Measurements from ENCODE around the gene SLC5A6.

SLC5A6 gene

GRCh38 chr2:27175330-27175729 lies 36.7 kb downstream of the SLC5A6 start:
- no peaks in the 10 kb centered on the region for H3K36me3 ChIP-seq (ENCODE audit: control insufficient read depth in 2 of 2, insufficient read depth in 1 of 2, low read length in 2 of 2)
- no peaks in the 10 kb centered on the region for H3K9me3 ChIP-seq (ENCODE audit: control insufficient read depth, insufficient read depth, low read depth, low read length)
- H3K27ac ChIP-seq (ENCODE audit: extremely low read depth, low read depth, low read length), result no peak overlapping the region
- no peaks in the 10 kb centered on the region for H3K4me1 ChIP-seq (ENCODE audit: control insufficient read depth, insufficient read depth, low read length)
- ChIA-PET POLR2A (interaction anchor here (0.7 kb wide), 1 partner anchor 264 kb away, joined by 4 read pairs; no protein-coding TSS in a partner anchor), CTCF (interaction anchor here (0.9 to 1.7 kb wide), 5 partner anchors 9 to 329 kb away, joined by 3 to 6 read pairs (median 4); partner anchors contain the start of gene PREB)
- TF ChIP-seq ZNF610 (tag by site-specific recombination; IDR thresholded peaks at IDR 0.05; ENCODE audit: borderline replicate concordance) (no peak), ZNF529 (tag by site-specific recombination; IDR thresholded peaks at IDR 0.05; ENCODE audit: insufficient replicate concordance) (no peak), ZBTB44 (tag by site-specific recombination; IDR thresholded peaks at IDR 0.05) (no peak), SCRT1 (tag by site-specific recombination; IDR thresholded peaks at IDR 0.05; ENCODE audit: borderline replicate concordance) (no peak), ZNF791 (tag by site-specific recombination; IDR thresholded peaks at IDR 0.05) (no peak), ZNF513 (tag by site-specific recombination; IDR thresholded peaks at IDR 0.05) (no peak), ZNF561 (tag by site-specific recombination; IDR thresholded peaks at IDR 0.05; ENCODE audit: borderline replicate concordance) (no peak), HOXD13 (CRISPR knock-in tag; IDR thresholded peaks at IDR 0.05; ENCODE audit: borderline replicate concordance) (no peak)
- no peak overlapping the region for H3K4me3 ChIP-seq (ENCODE audit: low read depth, low read length)

- Histone ChIP-seq H3K4me1 (ENCODE audit: control insufficient read depth, insufficient read depth, low read length) (no peaks in the 10 kb centered on the region), H3K4me3 (ENCODE audit: low read depth, low read length) (no peak overlapping the region), H3K9me3 (ENCODE audit: control insufficient read depth, insufficient read depth, low read depth, low read length) (no peaks in the 10 kb centered on the region), H3K27ac (ENCODE audit: extremely low read depth, low read depth, low read length) (no peak overlapping the region), H3K36me3 (ENCODE audit: control insufficient read depth in 2 of 2, insufficient read depth in 1 of 2, low read length in 2 of 2) (no peaks in the 10 kb centered on the region)
- POLR2A ChIA-PET, result interaction anchor here (0.7 kb wide), 1 partner anchor 263 kb away, joined by 4 read pairs; no protein-coding TSS in a partner anchor
- CTCF ChIA-PET, result interaction anchor here (0.8 to 1.7 kb wide), 4 partner anchors 8 to 105 kb away, joined by 3 to 6 read pairs (median 4); no protein-coding TSS in a partner anchor
- 0 out of 2 replicates have a peak, but pooled peaks have one; percentile 37 for TF ChIP-seq ZBTB17 (tag by site-specific recombination; IDR thresholded peaks at IDR 0.05)
- TF ChIP-seq ZNF362 (tag by site-specific recombination; IDR thresholded peaks at IDR 0.05), result no peak
These were observed 37.4 kb downstream of the SLC5A6 start for GRCh38 chr2:27174638-27175037.

GRCh38 chr2:27171351-27171848 lies 40.7 kb downstream of the SLC5A6 start:
- ChIA-PET CTCF (interaction anchor here (0.6 to 2.4 kb wide), 6 partner anchors 18 to 328 kb away, joined by 3 to 22 read pairs (median 4); no protein-coding TSS in a partner anchor), POLR2A (interaction anchor here (0.7 kb wide), 1 partner anchor 21 kb away, joined by 3 read pairs; no protein-coding TSS in a partner anchor)
- no peak overlapping the region for H3K4me3 ChIP-seq (ENCODE audit: low read depth, low read length)
- TF ChIP-seq ZNF423 (tag by site-specific recombination; IDR thresholded peaks at IDR 0.05) (no peak), ATF2 (tag by site-specific recombination; IDR thresholded peaks at IDR 0.05; ENCODE audit: low read depth) (peak; percentile 57; the same call in 1 of the 2 replicates)
- H3K27ac ChIP-seq (ENCODE audit: extremely low read depth, low read depth, low read length), result no peak overlapping the region
- no peaks in the 10 kb centered on the region for H3K36me3 ChIP-seq (ENCODE audit: control insufficient read depth in 2 of 2, insufficient read depth in 1 of 2, low read length in 2 of 2)
- no peaks in the 10 kb centered on the region for H3K4me1 ChIP-seq (ENCODE audit: control insufficient read depth, insufficient read depth, low read length)
- no peaks in the 10 kb centered on the region for H3K9me3 ChIP-seq (ENCODE audit: control insufficient read depth, insufficient read depth, low read depth, low read length)
